CD4-positive, alpha-beta memory T cell (primary cell): ENCODE data around the gene ITPK1. TPM values are rescaled to one million over a fixed set of nuclear protein-coding genes. Genes with fewer than 3 reads are reported as not detected.
A peak's percentile ranks its signal among the peaks of the same experiment; 100 is the strongest.

Experiments used
- CTCF ChIA-PET: fragments of 350-600 bp; sonication (Branson Sonifier 250); formaldehyde crosslinking; loops from one replicate; lab custom pipeline; 2021; ENCODE audit warnings: inconsistent platforms; ENCODE audit not compliant: partially characterized antibody; lab: Charles Lee
- POLR2A ChIA-PET: fragments of 350-600 bp; sonication (Branson Sonifier 250); formaldehyde crosslinking; loops from one replicate; lab custom pipeline; 2021; ENCODE audit not compliant: partially characterized antibody; lab: Charles Lee
- DNase-seq, 5 donors: peaks; one replicate each; pipeline versions ENCODE4 v3.0.0 to v3.0.0-alpha.2; 2020 to 2022; ENCODE audit warnings: mixed read lengths in 1 of 5
- H3K27ac ChIP-seq: one replicate; pipeline ENCODE4 v1.7.0; 2013; ENCODE audit warnings: low read depth, low read length
- H3K27me3 ChIP-seq: 2 replicates; pipeline ENCODE4 v1.7.0; 2013; ENCODE audit warnings: mild to moderate bottlenecking, low read length, moderate library complexity; ENCODE audit not compliant: insufficient read depth
- H3K36me3 ChIP-seq: 2 replicates; pipeline ENCODE4 v1.7.0; 2013; ENCODE audit warnings: mild to moderate bottlenecking, low read length, moderate library complexity; ENCODE audit not compliant: insufficient read depth
- H3K4me1 ChIP-seq: 2 replicates; pipeline ENCODE4 v1.7.0; 2013; ENCODE audit warnings: mild to moderate bottlenecking, low read length, moderate library complexity; ENCODE audit not compliant: insufficient read depth
- H3K4me3 ChIP-seq, 2 donors: one replicate each; pipeline ENCODE4 v1.7.0; 2013; ENCODE audit warnings: low read length in 2 of 2, mild to moderate bottlenecking in 1 of 2
- H3K9me3 ChIP-seq, 2 donors: one replicate each; pipeline ENCODE4 v1.7.0; 2013; ENCODE audit warnings: low read length in 2 of 2, control low read depth in 1 of 2; ENCODE audit not compliant: control insufficient read depth in 1 of 2
- H3K27ac Mint-ChIP-seq, 7 donors: one replicate each; pipeline ENCODE4 v1.8.0; 2020 to 2021; ENCODE audit warnings: mixed read lengths in 7 of 7, mild to moderate bottlenecking in 6 of 7, inconsistent platforms in 3 of 7, moderate library complexity in 3 of 7
- H3K27me3 Mint-ChIP-seq, 2 donors: one replicate each; pipeline ENCODE4 v1.8.0; 2020 to 2021; ENCODE audit warnings: mixed read lengths in 2 of 2
- H3K36me3 Mint-ChIP-seq, 2 donors: one replicate each; pipeline ENCODE4 v1.8.0; 2020 to 2021; ENCODE audit warnings: mixed read lengths in 2 of 2, inconsistent platforms in 1 of 2, mild to moderate bottlenecking in 1 of 2
- H3K4me1 Mint-ChIP-seq, 4 donors: one replicate each; pipeline ENCODE4 v1.8.0; 2020 to 2021; ENCODE audit warnings: mixed read lengths in 4 of 4, mild to moderate bottlenecking in 1 of 4
- H3K4me3 Mint-ChIP-seq, 8 donors: one replicate each; pipeline ENCODE4 v1.8.0; 2020 to 2021; ENCODE audit warnings: mixed read lengths in 8 of 8, mild to moderate bottlenecking in 7 of 8, moderate library complexity in 6 of 8, inconsistent platforms in 3 of 8
- H3K9me3 Mint-ChIP-seq, 8 donors: one replicate each; pipeline ENCODE4 v1.8.0; 2020 to 2021; ENCODE audit warnings: mixed read lengths in 8 of 8, mild to moderate bottlenecking in 5 of 8, inconsistent platforms in 3 of 8, moderate library complexity in 1 of 8
- intact Hi-C: fragments of 100-400 bp; cut with micrococcal nuclease; formaldehyde crosslinking; loops from one replicate; pipeline ENCODE4 v1.15.1; 2023
- polyA plus RNA-seq, 2 donors: library from polyadenylated mRNA; unstranded; fragments of 300-500 nt; fragmentation: Illumina TruSeq; gene quantifications; one replicate each; pipeline ENCODE4 v1.2.3, GENCODE V29; 2021
- total RNA-seq, 2 experiments: library from RNA; stranded (reverse); gene quantifications; one replicate each; pipeline ENCODE4 v1.2.3, GENCODE V29; 2021

ITPK1 gene
- total and polyA plus RNA-seq, 4 experiments from 2014 or later: 12.5 to 30.0 (median 26.9) TPM

DNA sequence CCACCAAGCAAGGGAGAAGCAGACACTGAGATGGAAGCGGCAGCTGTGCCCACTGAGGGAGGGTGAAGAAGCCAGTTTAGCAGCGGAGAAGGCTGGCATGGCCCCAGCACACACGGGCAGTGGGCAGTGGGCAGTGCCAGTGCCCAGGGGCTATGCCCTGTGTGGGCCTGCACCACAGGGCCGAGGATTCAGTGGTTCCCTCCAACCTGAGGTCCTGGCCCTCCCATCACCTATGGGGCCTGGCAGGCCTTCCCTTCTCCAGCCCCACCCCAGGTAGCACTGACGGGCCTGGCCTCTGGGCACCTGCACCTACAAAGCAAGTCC lies 81.1 kb downstream of the ITPK1 start:
- Histone ChIP-seq H3K36me3 (no peaks in the 10 kb centered on the region), H3K27ac (no peak overlapping the region), H3K4me3 (no peak overlapping the region), H3K4me1 (peaks cover 21% of the 10 kb centered on the region), H3K27me3 (no peaks in the 10 kb centered on the region), H3K9me3 (no peaks in the 10 kb centered on the region)
- ChIA-PET CTCF (interaction anchor here (1.0 kb wide), 2 partner anchors 11 to 72 kb away, joined by 3 to 4 read pairs; no protein-coding TSS in a partner anchor), POLR2A (no interaction called here)
- Mint-ChIP-seq H3K9me3 (peaks cover 0 to 3% (median 0%) of the 10 kb centered on the region in 8 donors), H3K4me3 (peak overlapping the region in 1 of 8 donors; percentile 27), H3K4me1 (peaks cover 13 to 43% (median 29%) of the 10 kb centered on the region in 4 donors), H3K27ac (peak overlapping the region in 3 of 7 donors; percentile 32 to 81 (median 35)), H3K27me3 (no peaks in the 10 kb centered on the region), H3K36me3 (peaks cover 4 to 5% of the 10 kb centered on the region in 2 donors)
- no peak for DNase-seq
- intact Hi-C loops: loop anchor here (1.0 kb wide), 1 partner anchor 105 kb away; no protein-coding TSS in a partner anchor

- Mint-ChIP-seq H3K4me1 (peaks cover 13 to 40% (median 28%) of the 10 kb centered on the region in 4 donors), H3K36me3 (peaks cover 4 to 5% of the 10 kb centered on the region in 2 donors)
- POLR2A ChIA-PET: no interaction called here
Measured at GRCh38 chr14:93033983-93034670, 81.6 kb downstream of the ITPK1 start.

DNA sequence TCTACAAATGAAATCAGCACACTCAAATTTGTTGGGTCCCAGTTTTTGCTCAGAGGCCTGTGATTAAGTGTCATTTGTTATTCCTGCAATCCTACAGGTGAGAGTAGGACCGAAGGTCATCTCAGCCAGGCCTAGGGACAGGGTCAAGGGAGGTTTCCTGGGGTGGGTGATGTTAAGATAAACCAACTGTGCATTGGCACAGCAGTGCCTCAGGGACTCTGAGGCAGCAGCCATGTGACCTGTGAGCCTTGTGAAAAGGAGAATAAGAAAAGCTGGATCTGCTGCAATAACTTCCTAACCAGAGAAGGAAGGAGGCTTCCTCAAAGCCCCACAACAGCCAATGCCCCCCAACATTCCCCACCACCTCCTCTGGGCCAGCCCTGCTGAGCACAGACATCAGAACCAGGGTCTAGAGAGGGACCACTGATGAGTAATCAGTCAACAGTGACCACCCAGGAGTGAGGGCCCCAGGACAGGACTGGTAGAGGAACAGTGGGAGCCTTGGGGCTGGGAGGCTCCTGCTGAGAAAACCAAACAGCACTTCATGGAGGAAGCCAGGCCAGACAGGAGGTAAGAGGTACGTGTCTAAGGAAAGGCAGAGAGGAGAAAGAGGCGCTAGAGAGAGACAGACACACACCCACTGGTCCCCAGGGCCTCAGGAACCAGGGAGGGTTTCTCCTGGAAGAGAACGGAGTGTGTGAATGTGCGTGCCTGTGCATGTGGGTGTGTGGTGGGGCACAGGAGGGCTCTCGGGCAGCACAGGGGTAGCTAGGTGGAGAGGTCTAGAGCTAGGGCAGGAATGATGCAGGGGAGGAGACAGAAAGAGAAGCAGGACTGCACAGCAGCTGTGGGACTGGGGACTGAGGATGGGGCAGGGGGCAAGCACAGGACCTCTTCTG lies 82.4 kb downstream of the ITPK1 start:
- Mint-ChIP-seq H3K27me3 (no peaks in the 10 kb centered on the region), H3K4me3 (peak overlapping the region in 5 of 8 donors; percentile 1 to 68 (median 55)), H3K27ac (peak overlapping the region in 5 of 7 donors; percentile 20 to 85 (median 74)), H3K36me3 (peaks cover 4 to 5% of the 10 kb centered on the region in 2 donors), H3K9me3 (peaks cover 0 to 3% (median 0%) of the 10 kb centered on the region in 8 donors), H3K4me1 (peaks cover 13 to 36% (median 25%) of the 10 kb centered on the region in 4 donors)
- CTCF ChIA-PET: interaction anchor here (1.0 to 1.5 kb wide), 3 partner anchors 10 to 81 kb away, joined by 3 to 5 read pairs (median 4); no protein-coding TSS in a partner anchor
- H3K9me3 ChIP-seq: no peaks in the 10 kb centered on the region
- no peak overlapping the region for H3K27ac ChIP-seq
- intact Hi-C loops: no loop called here
- POLR2A ChIA-PET: no interaction called here
- peaks cover 21% of the 10 kb centered on the region for H3K4me1 ChIP-seq
- no peak overlapping the region for H3K4me3 ChIP-seq
- no peak for DNase-seq
- H3K36me3 ChIP-seq: no peaks in the 10 kb centered on the region
- no peaks in the 10 kb centered on the region for H3K27me3 ChIP-seq

More at GRCh38 chr14:93033983-93034670, 81.6 kb downstream of the ITPK1 start:
- Mint-ChIP-seq H3K9me3 (peaks cover 0 to 3% (median 0%) of the 10 kb centered on the region in 8 donors), H3K27me3 (no peaks in the 10 kb centered on the region), H3K4me3 (peak overlapping the region in 4 of 8 donors; percentile 32 to 68 (median 59)), H3K27ac (peak overlapping the region in 6 of 7 donors; percentile 32 to 82 (median 64))
- no peaks in the 10 kb centered on the region for H3K36me3 ChIP-seq
- H3K4me1 ChIP-seq: peaks cover 21% of the 10 kb centered on the region
- DNase-seq: peak in 3 of 5 donors; percentile 12 to 28 (median 23)
- H3K27ac ChIP-seq: no peak overlapping the region
- intact Hi-C loops: loop anchor here (1.0 kb wide), 1 partner anchor 105 kb away; no protein-coding TSS in a partner anchor
- H3K27me3 ChIP-seq: no peaks in the 10 kb centered on the region
- CTCF ChIA-PET: interaction anchor here (1.0 to 1.2 kb wide), 3 partner anchors 11 to 81 kb away, joined by 3 to 5 read pairs (median 4); no protein-coding TSS in a partner anchor
- no peaks in the 10 kb centered on the region for H3K9me3 ChIP-seq
- H3K4me3 ChIP-seq: no peak overlapping the region

- peaks cover 0 to 3% (median 0%) of the 10 kb centered on the region in 8 donors for H3K9me3 Mint-ChIP-seq
- Histone ChIP-seq H3K36me3 (no peaks in the 10 kb centered on the region), H3K4me3 (no peak overlapping the region), H3K9me3 (no peaks in the 10 kb centered on the region), H3K27ac (no peak overlapping the region), H3K4me1 (peaks cover 21% of the 10 kb centered on the region), H3K27me3 (no peaks in the 10 kb centered on the region)
- CTCF ChIA-PET: interaction anchor here (1.5 kb wide), 1 partner anchor 13 kb away, joined by 3 read pairs; no protein-coding TSS in a partner anchor
- intact Hi-C loops: no loop called here
- no peaks in the 10 kb centered on the region for H3K27me3 Mint-ChIP-seq
- POLR2A ChIA-PET: no interaction called here
- peaks cover 4 to 5% of the 10 kb centered on the region in 2 donors for H3K36me3 Mint-ChIP-seq
- no peak overlapping the region for H3K4me3 Mint-ChIP-seq
- DNase-seq: no peak
- H3K27ac Mint-ChIP-seq: peak overlapping the region in 1 of 7 donors; percentile 22
- H3K4me1 Mint-ChIP-seq: peaks cover 13 to 32% (median 25%) of the 10 kb centered on the region in 4 donors
Measured at GRCh38 chr14:93032421-93032936, 83.2 kb downstream of the ITPK1 start.

DNA sequence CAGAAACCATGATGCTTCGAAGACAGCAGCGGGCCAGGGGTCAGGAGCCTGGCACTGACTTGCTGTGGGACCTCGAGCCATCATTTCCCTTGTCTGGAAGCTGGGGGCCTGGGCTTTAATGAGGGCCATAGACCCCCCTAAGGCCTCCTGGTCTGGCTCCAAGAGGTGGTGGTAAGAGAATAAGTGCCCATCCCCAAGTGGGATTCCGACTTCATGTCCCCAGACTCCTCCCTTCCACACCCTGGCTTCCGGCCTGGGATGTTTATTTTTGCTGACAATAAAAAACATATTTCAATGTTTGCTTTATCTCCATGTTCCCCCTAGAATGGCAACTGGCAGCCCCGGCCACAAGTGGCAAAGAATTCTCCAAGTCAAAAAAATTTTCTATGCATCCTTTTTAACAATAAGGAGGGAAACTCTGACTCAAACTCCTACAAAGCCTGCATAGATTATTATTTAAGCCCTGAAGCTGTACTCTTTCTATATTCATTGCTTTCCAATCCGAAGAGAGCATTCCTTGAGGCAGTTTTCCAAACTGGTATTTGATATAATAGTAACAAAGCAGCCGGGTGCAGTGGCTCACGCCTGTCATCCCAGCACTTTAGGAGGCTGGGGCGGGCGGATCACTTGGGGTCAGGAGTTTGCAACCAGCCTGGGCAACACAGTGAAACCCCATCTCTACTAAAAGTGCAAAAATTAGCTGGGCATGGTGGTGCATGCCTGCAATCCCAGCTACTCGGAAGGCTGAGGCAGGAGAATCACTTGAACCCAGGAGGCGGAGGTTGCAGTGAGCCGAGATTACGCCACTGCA lies 84.0 kb downstream of the ITPK1 start:
- Mint-ChIP-seq H3K27ac (no peak overlapping the region), H3K4me3 (no peak overlapping the region), H3K27me3 (no peaks in the 10 kb centered on the region), H3K4me1 (peaks cover 12 to 28% (median 26%) of the 10 kb centered on the region in 4 donors), H3K9me3 (peaks cover 0 to 3% (median 0%) of the 10 kb centered on the region in 8 donors), H3K36me3 (peaks cover 4 to 5% of the 10 kb centered on the region in 2 donors)
- Histone ChIP-seq H3K4me1 (peaks cover 21% of the 10 kb centered on the region), H3K27ac (no peak overlapping the region), H3K4me3 (no peak overlapping the region), H3K27me3 (no peaks in the 10 kb centered on the region), H3K36me3 (no peaks in the 10 kb centered on the region), H3K9me3 (no peaks in the 10 kb centered on the region)
- DNase-seq: no peak
- POLR2A ChIA-PET: no interaction called here
- CTCF ChIA-PET: interaction anchor here (1.5 kb wide), 1 partner anchor 12 kb away, joined by 3 read pairs; no protein-coding TSS in a partner anchor
- intact Hi-C loops: no loop called here

- peaks cover 12 to 28% (median 28%) of the 10 kb centered on the region in 4 donors for H3K4me1 Mint-ChIP-seq
Measured at GRCh38 chr14:93030761-93031160, 85.0 kb downstream of the ITPK1 start.

More at GRCh38 chr14:93030761-93031160, 85.0 kb downstream of the ITPK1 start:
- peaks cover 4 to 5% of the 10 kb centered on the region in 2 donors for H3K36me3 Mint-ChIP-seq
- intact Hi-C loops: no loop called here
- Histone ChIP-seq H3K9me3 (no peaks in the 10 kb centered on the region), H3K4me3 (no peak overlapping the region), H3K27me3 (no peaks in the 10 kb centered on the region), H3K36me3 (no peaks in the 10 kb centered on the region), H3K27ac (no peak overlapping the region), H3K4me1 (peaks cover 21% of the 10 kb centered on the region)
- CTCF ChIA-PET: no interaction called here
- peaks cover 0 to 3% (median 0%) of the 10 kb centered on the region in 8 donors for H3K9me3 Mint-ChIP-seq
- DNase-seq: no peak
- H3K27ac Mint-ChIP-seq: peak overlapping the region in 1 of 7 donors; percentile 57
- H3K4me3 Mint-ChIP-seq: no peak overlapping the region
- no peaks in the 10 kb centered on the region for H3K27me3 Mint-ChIP-seq
- POLR2A ChIA-PET: no interaction called here
